ENCODE measurements around the gene SEC14L2. TPM values are rescaled to one million over a fixed set of nuclear protein-coding genes. Genes with fewer than 3 reads are reported as not detected.

The SEC14L2 gene
- total and polyA plus RNA-seq, 10 of the 15 experiments (the other 5 are each of a cell fraction or from before 2014, with no cell fraction given) = 0.08 to 4.0 (median 0.48) TPM

- H3K4me2 ChIP-seq (ENCODE audit: control insufficient read depth, insufficient read depth) = 0 out of 2 replicates have a peak overlapping the region, but pooled peaks have one; percentile 40
- no peak overlapping the region for H3K4me3 ChIP-seq
- peak overlapping the region; percentile 68 for H2AFZ ChIP-seq (ENCODE audit: control insufficient read depth, low read depth, low read length)
- H3K36me3 ChIP-seq (ENCODE audit: control insufficient read depth in 2 of 2, insufficient read depth in 2 of 2, low read length in 1 of 2) = no peaks in the 10 kb centered on the region
- no peaks in the 10 kb centered on the region for H3K27me3 ChIP-seq (replicated peaks in 1 of 2; ENCODE audit: control insufficient read depth in 2 of 2, insufficient read depth in 2 of 2, low read length in 1 of 2)
- FAIRE-seq (no peak), ATAC-seq (peak; percentile 78), DNase-seq (ENCODE audit: low read depth, low spot score) (no peak)
- H3K79me2 ChIP-seq (ENCODE audit: control insufficient read depth, insufficient read depth, low read length) = no peaks in the 10 kb centered on the region
- in situ Hi-C loops (cut with MboI) = loop anchor here (10.0 kb wide), 1 partner anchor 310 kb away; no protein-coding TSS in a partner anchor
- intact Hi-C loops (cut with micrococcal nuclease; ENCODE audit: unreplicated experiment) = loop anchor here (1.0 to 5.0 kb wide), 2 partner anchors 40 to 157 kb away; no protein-coding TSS in a partner anchor
- no peak overlapping the region for H3K27ac ChIP-seq (ENCODE audit: control insufficient read depth, insufficient read depth)
- SMC1A ChIA-PET (ENCODE audit: uncharacterized antibody, unreplicated experiment) = interaction anchor here (0.8 to 3.3 kb wide), 11 partner anchors 12 to 157 kb away, joined by 3 to 11 read pairs (median 5); no protein-coding TSS in a partner anchor
- H3K9ac ChIP-seq (ENCODE audit: control insufficient read depth, insufficient read depth, low read length) = no peak overlapping the region
- H3K9me3 ChIP-seq (replicated peaks; ENCODE audit: control insufficient read depth, insufficient read depth, low read length) = no peaks in the 10 kb centered on the region
- 2% methylated on average over 11 of the region's 11 CpGs for WGBS (ENCODE audit: insufficient coverage, insufficient replicate concordance, low lambda C conversion rate, missing lambda C conversion rate)
- BruUV-seq (replicated peaks) = no TSS peak
- CTCF ChIA-PET = interaction anchor here (0.7 to 3.7 kb wide), 25 partner anchors 9 to 714 kb away, joined by 3 to 24 read pairs (median 4); partner anchors contain the start of genes MTFP1 and SEC14L2
- peaks cover 11% of the 10 kb centered on the region for H3K4me1 ChIP-seq (ENCODE audit: control insufficient read depth, insufficient read depth, low read length)
- no peaks in the 10 kb centered on the region for H4K20me1 ChIP-seq (ENCODE audit: control insufficient read depth, insufficient read depth)
- POLR2A ChIA-PET = interaction anchor here (0.6 to 1.6 kb wide), 3 partner anchors 19 to 55 kb away, joined by 3 to 5 read pairs (median 3); partner anchors contain the start of gene MTFP1
- RAD21 ChIA-PET (ENCODE audit: unreplicated experiment) = interaction anchor here (1.1 to 3.4 kb wide), 7 partner anchors 20 to 310 kb away, joined by 3 to 16 read pairs (median 7); partner anchors contain the start of genes MTFP1 and TCN2
- TF ChIP-seq TBL1XR1 (IDR thresholded peaks at IDR 0.05; ENCODE audit: low read depth, low read length) (no peak), E4F1 (IDR thresholded peaks at IDR 0.05; ENCODE audit: borderline replicate concordance, partially characterized antibody) (no peak), SMC3 (IDR thresholded peaks at IDR 0.05; ENCODE audit: borderline replicate concordance, low read length) (peak; percentile 56; the same call in 1 of the 2 replicates), POLR2AphosphoS5 (IDR thresholded peaks at IDR 0.05; ENCODE audit: low read length) (peak; percentile 69), ELK1 (IDR thresholded peaks at IDR 0.05; ENCODE audit: low read depth, low read length) (no peak), ASH2L (IDR thresholded peaks at IDR 0.05; ENCODE audit: borderline replicate concordance, low read depth) (no peak), PML (IDR thresholded peaks at IDR 0.05; ENCODE audit: low read length) (peak; percentile 73; the same call in 1 of the 2 replicates), YY1 (IDR thresholded peaks at IDR 0.05; ENCODE audit: low read depth, low read length) (peak; percentile 89), POLR2A (IDR thresholded peaks at IDR 0.05; ENCODE audit: low read depth, low read length) (peak; percentile 60), JUNB (IDR thresholded peaks at IDR 0.05) (no peak), CUX1 (IDR thresholded peaks at IDR 0.05; ENCODE audit: insufficient replicate concordance, low read depth, low read length) (peak; percentile 60), IKZF1 (conservative IDR thresholded peaks at IDR 0.05) (0 out of 2 replicates have a peak, but pooled peaks have one; percentile 32), RUNX3 (IDR thresholded peaks at IDR 0.05; ENCODE audit: low read length) (peak; percentile 82), EGR1 (IDR thresholded peaks at IDR 0.05; ENCODE audit: borderline replicate concordance in 1 of 2, low read depth in 2 of 2, low read length in 2 of 2) (peak in 1 of 2 experiments; percentile 82; a peak in 2 of 3 replicates)
Observed at GRCh38 chr22:30444632-30445437, 48.0 kb downstream of the SEC14L2 start.

Measured in GM12878 (cell line).